IMR-90 (cell line): ENCODE data around the gene EIF3K. TPM values are rescaled to one million over a fixed set of nuclear protein-coding genes. Genes with fewer than 3 reads are reported as not detected.
A peak's percentile ranks its signal among the peaks of the same experiment; 100 is the strongest.

ENCODE experiments used
- ATAC-seq: fragments of 200-7000 bp; cut with Tn5 transposase; 2 replicates; pipeline ENCODE4 v1.9.1; 2020; ENCODE audit warnings: low read depth, mild to moderate bottlenecking, moderate library complexity
- BruUV-seq: library from RNA; stranded (reverse); fragments of 400-500 nt; replicated peaks from 2 replicates; lab custom pipeline; 2021; lab: Mats Ljungman, UMichigan
- CTCF ChIA-PET: fragments of 300-600 bp; formaldehyde crosslinking; extraction: SDS; loops from one replicate; lab custom pipeline; 2021; ENCODE audit warnings: antibody characterized with exemption; lab: Yijun Ruan, JAX
- POLR2A ChIA-PET: fragments of 300-600 bp; sonication (Branson Sonifier 250); formaldehyde crosslinking; loops from one replicate; lab custom pipeline; 2022; ENCODE audit warnings: antibody characterized with exemption; ENCODE audit not compliant: unreplicated experiment; lab: Charles Lee
- DNase-seq: peaks from one replicate; pipeline ENCODE4 v3.0.0; 2013
- H2AFZ ChIP-seq: replicated peaks from 2 replicates; pipeline ENCODE3; 2013; ENCODE audit warnings: low read length, mild to moderate bottlenecking; ENCODE audit not compliant: poor library complexity
- H2AK5ac ChIP-seq: 2 replicates; pipeline ENCODE4 v1.6.1; 2013; ENCODE audit warnings: low read depth, low read length, inconsistent platforms
- H2AK9ac ChIP-seq: replicated peaks from 2 replicates; pipeline ENCODE3; 2013; ENCODE audit warnings: mild to moderate bottlenecking, low read depth, low read length, moderate library complexity; ENCODE audit not compliant: poor library complexity
- H2BK120ac ChIP-seq: 2 replicates; pipeline ENCODE4 v1.6.1; 2013; ENCODE audit warnings: low read depth, low read length, inconsistent platforms
- H2BK15ac ChIP-seq: 3 replicates; pipeline ENCODE4 v1.6.1; 2013; ENCODE audit warnings: low read depth, low read length, inconsistent platforms
- H2BK20ac ChIP-seq: 2 replicates; pipeline ENCODE4 v1.6.1; 2013; ENCODE audit warnings: low read depth, mild to moderate bottlenecking, inconsistent platforms, low read length, moderate library complexity
- H2BK5ac ChIP-seq: 2 replicates; pipeline ENCODE4 v1.6.1; 2013; ENCODE audit warnings: mild to moderate bottlenecking, low read depth, low read length, inconsistent platforms; ENCODE audit not compliant: poor library complexity, severe bottlenecking
- H3K14ac ChIP-seq: replicated peaks from 2 replicates; pipeline ENCODE4 v1.6.1; 2013; ENCODE audit warnings: low read depth, low read length, inconsistent platforms
- H3K18ac ChIP-seq: 2 replicates; pipeline ENCODE4 v1.6.1; 2013; ENCODE audit warnings: low read depth, low read length, control low read depth
- H3K23ac ChIP-seq: 2 replicates; pipeline ENCODE4 v1.6.1; 2013; ENCODE audit warnings: low read depth, low read length, inconsistent platforms
- H3K27ac ChIP-seq: 2 replicates; pipeline ENCODE4 v1.5.1; 2013; ENCODE audit warnings: mild to moderate bottlenecking, control low read depth, low read length; ENCODE audit not compliant: insufficient read depth
- H3K27me3 ChIP-seq: 2 replicates; pipeline ENCODE4 v1.6.1; 2013; ENCODE audit warnings: low read length; ENCODE audit not compliant: control insufficient read depth, insufficient read depth
- H3K36me3 ChIP-seq: 2 replicates; pipeline ENCODE4 v1.6.1; 2013; ENCODE audit warnings: low read length, mixed read lengths; ENCODE audit not compliant: control insufficient read depth, insufficient read depth
- H3K4ac ChIP-seq: 2 replicates; pipeline ENCODE4 v1.6.1; 2013; ENCODE audit warnings: low read depth, low read length, inconsistent platforms
- H3K4me1 ChIP-seq: 2 replicates; pipeline ENCODE4 v1.6.1; 2013; ENCODE audit warnings: low read length, mixed read lengths; ENCODE audit not compliant: control insufficient read depth, insufficient read depth
- H3K4me2 ChIP-seq: 2 replicates; pipeline ENCODE4 v1.6.1; 2013; ENCODE audit warnings: low read depth, mild to moderate bottlenecking, control low read depth, low read length, moderate library complexity
- H3K4me3 ChIP-seq: 2 replicates; pipeline ENCODE4 v1.5.1; 2013; ENCODE audit warnings: low read depth, mild to moderate bottlenecking, control low read depth, low read length, moderate library complexity; ENCODE audit not compliant: insufficient read depth
- H3K56ac ChIP-seq: 2 replicates; pipeline ENCODE4 v1.6.1; 2013; ENCODE audit warnings: low read length, inconsistent platforms; ENCODE audit not compliant: insufficient read depth; ENCODE audit errors: extremely low read depth
- H3K79me1 ChIP-seq, 2 experiments: 2 replicates each; pipeline ENCODE4 v1.6.1; 2013; ENCODE audit warnings: low read length in 2 of 2, inconsistent platforms in 1 of 2, low read depth in 1 of 2
- H3K9ac ChIP-seq: 2 replicates; pipeline ENCODE4 v1.6.1; 2013; ENCODE audit warnings: low read depth, low read length, control low read depth
- H3K9me1 ChIP-seq: 2 replicates; pipeline ENCODE4 v1.6.1; 2013; ENCODE audit warnings: low read length, inconsistent platforms; ENCODE audit not compliant: insufficient read depth
- H3K9me3 ChIP-seq: 2 replicates; pipeline ENCODE4 v1.6.1; 2013; ENCODE audit warnings: low read length; ENCODE audit not compliant: control insufficient read depth, insufficient read depth
- H4K20me1 ChIP-seq: 2 replicates; pipeline ENCODE4 v1.6.1; 2013; ENCODE audit warnings: low read length, inconsistent platforms; ENCODE audit not compliant: insufficient read depth
- H4K5ac ChIP-seq: 2 replicates; pipeline ENCODE4 v1.6.1; 2013; ENCODE audit warnings: mild to moderate bottlenecking, low read depth, low read length, control low read depth
- H4K8ac ChIP-seq, 2 experiments: 2 replicates each; pipeline ENCODE4 v1.6.1; 2013; ENCODE audit warnings: low read depth in 2 of 2, low read length in 2 of 2, control low read depth in 1 of 2, inconsistent platforms in 1 of 2
- H4K91ac ChIP-seq: 2 replicates; pipeline ENCODE4 v1.6.1; 2013; ENCODE audit warnings: low read depth, low read length, inconsistent platforms; ENCODE audit not compliant: insufficient read depth
- MAFK ChIP-seq: IDR thresholded peaks from 2 replicates; pipeline ENCODE4 v1.6.1; 2012; ENCODE audit warnings: low read depth, low read length, improper control_type of control experiment
- MAZ ChIP-seq: IDR thresholded peaks from 2 replicates; pipeline ENCODE4 v1.6.1; 2012; ENCODE audit warnings: low read depth, mild to moderate bottlenecking, low read length, improper control_type of control experiment, moderate library complexity, borderline replicate concordance
- MXI1 ChIP-seq: IDR thresholded peaks from 2 replicates; pipeline ENCODE4 v1.6.1; 2012; ENCODE audit warnings: low read depth, mild to moderate bottlenecking, low read length, moderate library complexity, borderline replicate concordance
- RAD21 ChIP-seq: IDR thresholded peaks from 2 replicates; pipeline ENCODE4 v1.6.1; 2012; ENCODE audit warnings: low read length, improper control_type of control experiment
- RFX5 ChIP-seq: IDR thresholded peaks from 2 replicates; pipeline ENCODE4 v1.8.0; 2012; ENCODE audit warnings: low read depth, mild to moderate bottlenecking, low read length, moderate library complexity
- WGBS, 2 experiments: methylation state at CpG; one replicate each; pipeline versions ENCODE4 v1.1.5 to v1.1.7; 2013; ENCODE audit warnings: missing lambda C conversion rate in 2 of 2; ENCODE audit not compliant: insufficient read length in 1 of 2; ENCODE audit errors: extremely low coverage in 2 of 2; 5-methylcytosine and 5-hydroxymethylcytosine counted together
- dilution Hi-C: fragments of 300-500 bp; cut with HindIII; formaldehyde crosslinking; loops from one replicate; pipeline ENCODE4 v1.14.3; 2018; ENCODE audit warnings: low sequenced_read_pairs; ENCODE audit not compliant: unreplicated experiment
- in situ Hi-C: fragments of 300-500 bp; cut with MboI; formaldehyde crosslinking; loops from 3 replicates; pipeline ENCODE4 v1.14.3; 2019; ENCODE audit warnings: low sequenced_read_pairs, inconsistent platforms, mixed read lengths
- intact Hi-C: fragments of 100-400 bp; cut with micrococcal nuclease; formaldehyde crosslinking; loops from 2 replicates; pipeline ENCODE4 v1.10.0; 2022
- polyA plus RNA-seq, 3 experiments: library from polyadenylated mRNA; depleted of rRNA; stranded (reverse); fragments of >200 nt; gene quantifications; 2 replicates each; pipeline ENCODE4 v1.2.3, GENCODE V29; 2012; ENCODE audit warnings: low replicate concordance in 1 of 3
- total RNA-seq: library from RNA; depleted of rRNA; stranded (reverse); fragments of >200 nt; gene quantifications from 2 replicates; pipeline ENCODE4 v1.2.3, GENCODE V29; 2012
- TF ChIP-seq, protein P1 (sequence below): conservative IDR thresholded peaks from 2 replicates; pipeline ENCODE4 v1.5.1; 2012; ENCODE audit warnings: mild to moderate bottlenecking, low read depth, low read length, improper control_type of control experiment

The EIF3K gene
- total and polyA plus RNA-seq, 2 of the 4 experiments (the other 2 are of a cell fraction) = 575 to 1,137 TPM

DNA sequence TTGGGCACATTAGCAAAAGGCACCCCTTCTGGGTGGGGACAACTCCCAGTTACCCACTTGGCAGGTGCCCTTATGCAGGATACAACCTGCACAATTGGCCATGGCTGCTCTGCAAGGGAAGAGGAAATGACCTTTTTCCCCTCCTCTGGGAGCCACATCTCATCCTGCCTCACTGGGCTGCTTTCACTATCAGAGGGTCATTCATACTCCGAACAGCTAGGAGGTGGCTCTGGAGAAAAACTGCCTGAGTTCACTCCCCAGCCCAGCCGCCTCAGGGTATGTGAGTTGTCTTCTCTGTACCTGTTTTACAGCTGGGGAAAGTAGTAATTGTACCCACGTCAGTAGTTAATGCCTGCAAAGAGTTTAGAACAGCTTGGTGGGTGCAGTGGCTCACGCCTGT lies 21.4 kb downstream of the EIF3K start:
- no peak overlapping the region for H3K4me3 ChIP-seq
- H2BK15ac ChIP-seq = no peak overlapping the region
- H3K4me1 ChIP-seq = no peaks in the 10 kb centered on the region
- H2BK5ac ChIP-seq = peak overlapping the region; percentile 24
- H2BK20ac ChIP-seq = no peak overlapping the region
- peak overlapping the region; percentile 78 for H3K14ac ChIP-seq
- ATAC-seq = peak; percentile 73
- in situ Hi-C loops (loop anchor here (25.0 kb wide), 1 partner anchor 403 kb away; no protein-coding TSS in a partner anchor), dilution Hi-C loops (no loop called here), intact Hi-C loops (no loop called here)
- no peak overlapping the region for H2BK120ac ChIP-seq
- no TSS peak for BruUV-seq
- no peak overlapping the region for H3K9ac ChIP-seq
- 0 out of 2 replicates have a peak, but pooled peaks cover 3% of the 10 kb centered on the region for H3K9me1 ChIP-seq
- peaks cover 4% of the 10 kb centered on the region for H3K36me3 ChIP-seq
- no peak overlapping the region; the same call in 1 of the 2 replicates for H4K5ac ChIP-seq
- H3K9me3 ChIP-seq = no peaks in the 10 kb centered on the region
- no peak overlapping the region for H3K23ac ChIP-seq
- H4K20me1 ChIP-seq = peaks cover 2% of the 10 kb centered on the region
- no peak for TF ChIP-seq MAFK
- no peak for TF ChIP-seq RFX5
- TF ChIP-seq, protein P1, sequence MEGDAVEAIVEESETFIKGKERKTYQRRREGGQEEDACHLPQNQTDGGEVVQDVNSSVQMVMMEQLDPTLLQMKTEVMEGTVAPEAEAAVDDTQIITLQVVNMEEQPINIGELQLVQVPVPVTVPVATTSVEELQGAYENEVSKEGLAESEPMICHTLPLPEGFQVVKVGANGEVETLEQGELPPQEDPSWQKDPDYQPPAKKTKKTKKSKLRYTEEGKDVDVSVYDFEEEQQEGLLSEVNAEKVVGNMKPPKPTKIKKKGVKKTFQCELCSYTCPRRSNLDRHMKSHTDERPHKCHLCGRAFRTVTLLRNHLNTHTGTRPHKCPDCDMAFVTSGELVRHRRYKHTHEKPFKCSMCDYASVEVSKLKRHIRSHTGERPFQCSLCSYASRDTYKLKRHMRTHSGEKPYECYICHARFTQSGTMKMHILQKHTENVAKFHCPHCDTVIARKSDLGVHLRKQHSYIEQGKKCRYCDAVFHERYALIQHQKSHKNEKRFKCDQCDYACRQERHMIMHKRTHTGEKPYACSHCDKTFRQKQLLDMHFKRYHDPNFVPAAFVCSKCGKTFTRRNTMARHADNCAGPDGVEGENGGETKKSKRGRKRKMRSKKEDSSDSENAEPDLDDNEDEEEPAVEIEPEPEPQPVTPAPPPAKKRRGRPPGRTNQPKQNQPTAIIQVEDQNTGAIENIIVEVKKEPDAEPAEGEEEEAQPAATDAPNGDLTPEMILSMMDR = 0 out of 2 replicates have a peak, but pooled peaks have one; percentile 3
- TF ChIP-seq MXI1 = no peak
- TF ChIP-seq MAZ = no peak
- 0 out of 2 replicates have a peak, but pooled peaks have one; percentile 2 for TF ChIP-seq RAD21
- H4K91ac ChIP-seq = no peak overlapping the region
- H2AK5ac ChIP-seq = peak overlapping the region; percentile 70; the same call in 1 of the 2 replicates
- 80% methylated on average over 1 of the region's 4 CpGs; no CpG with 5 or more reads in 1 of the 2 experiments for WGBS, 2 experiments
- H3K4ac ChIP-seq = peak overlapping the region; percentile 26; the same call in 1 of the 2 replicates
- no peak overlapping the region for H3K18ac ChIP-seq
- no peak overlapping the region for H3K56ac ChIP-seq
- no peak overlapping the region for H2AK9ac ChIP-seq
- H3K27ac ChIP-seq = no peak overlapping the region
- H3K27me3 ChIP-seq = no peaks in the 10 kb centered on the region
- H2AFZ ChIP-seq = peak overlapping the region; percentile 32
- no peak overlapping the region for H3K4me2 ChIP-seq
- ChIA-PET POLR2A (no interaction called here), CTCF (no interaction called here)
- peaks cover 11 to 23% of the 10 kb centered on the region in 2 experiments for H3K79me1 ChIP-seq
- DNase-seq = peak; percentile 56
- no peak overlapping the region for H4K8ac ChIP-seq
